Measurements from ENCODE around the gene TMEM212. TPM values are rescaled to one million over a fixed set of nuclear protein-coding genes. Genes with fewer than 3 reads are reported as not detected.

The TMEM212 gene
- total RNA-seq, 1 experiment from 2014 or later = not detected

- TF ChIP-seq EZH2 (IDR thresholded peaks at IDR 0.05; ENCODE audit: low read depth) = no peak
- TF ChIP-seq CTCF (conservative IDR thresholded peaks at IDR 0.05) = peak; percentile 88
- Histone ChIP-seq H3K79me2 (ENCODE audit: low read depth) (no peaks in the 10 kb centered on the region), H3K9me3 (ENCODE audit: insufficient read depth, low read depth) (no peaks in the 10 kb centered on the region), H2AFZ (no peak overlapping the region), H3K9me2 (ENCODE audit: insufficient read depth) (no peaks in the 10 kb centered on the region), H3K27ac (0 out of 2 replicates have a peak overlapping the region, but pooled peaks have one; percentile 13), H3F3A (ENCODE audit: insufficient read depth, low read depth) (peaks cover 4% of the 10 kb centered on the region; the same call in 1 of the 2 replicates), H4K20me1 (ENCODE audit: insufficient read depth) (no peaks in the 10 kb centered on the region), H3K4me2 (peak overlapping the region; percentile 12; the same call in 1 of the 2 replicates), H3K36me3 (ENCODE audit: low read depth) (no peaks in the 10 kb centered on the region), H3K4me3 (no peak overlapping the region), H3K4me1 (replicated peaks; ENCODE audit: insufficient read depth) (peaks cover 10% of the 10 kb centered on the region), H3K27me3 (ENCODE audit: insufficient read depth, low read depth) (no peaks in the 10 kb centered on the region)
- ChIA-PET CTCF (interaction anchor here (0.6 to 2.2 kb wide), 12 partner anchors 17 to 872 kb away, joined by 3 to 15 read pairs (median 6); partner anchors contain the start of gene PLD1), POLR2A (ENCODE audit: unreplicated experiment) (no interaction called here)
- intact Hi-C loops (cut with micrococcal nuclease; ENCODE audit: unreplicated experiment) = loop anchor here (1.0 to 10.0 kb wide), 6 partner anchors 188 to 873 kb away; no protein-coding TSS in a partner anchor
- BruUV-seq (replicated peaks) = no TSS peak
- DNase-seq = peak in 1 of 2 experiments; percentile 69
These were observed 9.2 kb upstream of the TMEM212 start for GRCh38 chr3:171833789-171834460.

GRCh38 chr3:171834461-171834801 is 8.7 kb upstream of the TMEM212 start:
- TF ChIP-seq EZH2 (IDR thresholded peaks at IDR 0.05; ENCODE audit: low read depth) (no peak), CTCF (conservative IDR thresholded peaks at IDR 0.05) (no peak)
- no peaks in the 10 kb centered on the region for H4K20me1 ChIP-seq (ENCODE audit: insufficient read depth)
- no peaks in the 10 kb centered on the region for H3K9me2 ChIP-seq (ENCODE audit: insufficient read depth)
- no peaks in the 10 kb centered on the region for H3K36me3 ChIP-seq (ENCODE audit: low read depth)
- ChIA-PET CTCF (interaction anchor here (0.6 to 2.2 kb wide), 10 partner anchors 24 to 1610 kb away, joined by 3 to 15 read pairs (median 6); partner anchors contain the start of gene PLD1), POLR2A (ENCODE audit: unreplicated experiment) (no interaction called here)
- no peaks in the 10 kb centered on the region for H3K9me3 ChIP-seq (ENCODE audit: insufficient read depth, low read depth)
- no peak overlapping the region for H3K4me3 ChIP-seq
- no peak overlapping the region for H2AFZ ChIP-seq
- no peak overlapping the region for H3K4me2 ChIP-seq
- DNase-seq = no peak
- H3F3A ChIP-seq (ENCODE audit: insufficient read depth, low read depth) = peaks cover 4% of the 10 kb centered on the region; the same call in 1 of the 2 replicates
- intact Hi-C loops (cut with micrococcal nuclease; ENCODE audit: unreplicated experiment) = loop anchor here (1.0 to 10.0 kb wide), 6 partner anchors 188 to 873 kb away; no protein-coding TSS in a partner anchor
- no peak overlapping the region for H3K27ac ChIP-seq
- no peaks in the 10 kb centered on the region for H3K79me2 ChIP-seq (ENCODE audit: low read depth)
- no TSS peak for BruUV-seq (replicated peaks)
- H3K4me1 ChIP-seq (replicated peaks; ENCODE audit: insufficient read depth) = peaks cover 10% of the 10 kb centered on the region
- no peaks in the 10 kb centered on the region for H3K27me3 ChIP-seq (ENCODE audit: insufficient read depth, low read depth)

GRCh38 chr3:171835116-171835515 is 8.0 kb upstream of the TMEM212 start:
- Histone ChIP-seq H3K4me1 (replicated peaks; ENCODE audit: insufficient read depth) (peaks cover 10% of the 10 kb centered on the region), H4K20me1 (ENCODE audit: insufficient read depth) (no peaks in the 10 kb centered on the region), H3K4me3 (no peak overlapping the region), H3K9me3 (ENCODE audit: insufficient read depth, low read depth) (no peaks in the 10 kb centered on the region), H3F3A (ENCODE audit: insufficient read depth, low read depth) (peaks cover 4% of the 10 kb centered on the region; the same call in 1 of the 2 replicates), H2AFZ (no peak overlapping the region), H3K9me2 (ENCODE audit: insufficient read depth) (no peaks in the 10 kb centered on the region), H3K79me2 (ENCODE audit: low read depth) (no peaks in the 10 kb centered on the region), H3K36me3 (ENCODE audit: low read depth) (no peaks in the 10 kb centered on the region), H3K27me3 (ENCODE audit: insufficient read depth, low read depth) (no peaks in the 10 kb centered on the region), H3K4me2 (no peak overlapping the region), H3K27ac (no peak overlapping the region)
- TF ChIP-seq EZH2 (IDR thresholded peaks at IDR 0.05; ENCODE audit: low read depth) (no peak), CTCF (conservative IDR thresholded peaks at IDR 0.05) (no peak)
- intact Hi-C loops (cut with micrococcal nuclease; ENCODE audit: unreplicated experiment) = loop anchor here (10.0 kb wide), 1 partner anchor 830 kb away; no protein-coding TSS in a partner anchor
- no peak for DNase-seq
- BruUV-seq (replicated peaks) = no TSS peak
- ChIA-PET POLR2A (ENCODE audit: unreplicated experiment) (no interaction called here), CTCF (interaction anchor here (0.6 to 2.2 kb wide), 3 partner anchors 63 to 1611 kb away, joined by 4 to 15 read pairs (median 8); no protein-coding TSS in a partner anchor)

Data from PC-9 (cell line).